Motor neuron (in vitro differentiated cells): ENCODE measurements around the gene DENND6A. TPM values are rescaled to one million over a fixed set of nuclear protein-coding genes. Genes with fewer than 3 reads are reported as not detected.

ENCODE experiments used
- ATAC-seq, 8 experiments: fragments of 200-7000 bp; cut with Tn5 transposase; replicated peaks in 6 of 8; 2 replicates each; pipeline ENCODE4 v1.8.0; 2021; ENCODE audit warnings: mild to moderate bottlenecking in 8 of 8, moderate library complexity in 8 of 8
- H3K27ac ChIP-seq, 2 donors: fragments of 250-450 bp; sonication (Bioruptor Pico); 2 replicates each; pipeline ENCODE4 v1.9.0; 2021; ENCODE audit warnings: antibody characterized with exemption in 2 of 2, mild to moderate bottlenecking in 2 of 2, moderate library complexity in 1 of 2
- H3K4me1 ChIP-seq, 2 donors: fragments of 250-450 bp; sonication (Bioruptor Pico); replicated peaks in 1 of 2; 2 replicates each; pipeline ENCODE4 v1.6.1; 2021; ENCODE audit warnings: antibody characterized with exemption in 2 of 2, mild to moderate bottlenecking in 2 of 2, moderate library complexity in 1 of 2
- H3K4me3 ChIP-seq, 5 donors: fragments of 250-450 bp; sonication (Bioruptor Pico); 2 replicates each; pipeline ENCODE4 v1.9.0; 2021; ENCODE audit warnings: antibody characterized with exemption in 5 of 5, mild to moderate bottlenecking in 5 of 5, moderate library complexity in 4 of 5
- WGBS, 10 experiments: fragments of 450-650 bp; shearing (Covaris generic); methylation state at CpG; one replicate each; pipeline ENCODE4 v1.0.0; 2022; 5-methylcytosine and 5-hydroxymethylcytosine counted together
- in situ Hi-C, 9 experiments: fragments of 400-800 bp; cut with MboI; loops; one replicate each; pipeline ENCODE4 v1.15.0; 2021; ENCODE audit warnings: low sequenced_read_pairs in 9 of 9, low pct_unique_long_range_greater_than_20kb in 2 of 9; ENCODE audit not compliant: unreplicated experiment in 9 of 9
- total RNA-seq, 8 experiments: library from RNA; unstranded; fragments of 300-600 nt; gene quantifications; 2 replicates each; pipeline versions ENCODE4 v1.2.3 to v1.2.4, GENCODE V29; 2022

Gene DENND6A
- total RNA-seq, 8 experiments from 2014 or later = 7.2 to 24.7 (median 12.9) TPM

GRCh38 chr3:57600195-57600594, 92.7 kb downstream of the DENND6A start:
- Histone ChIP-seq H3K4me1 (peaks cover 8 to 11% of the 10 kb centered on the region in 2 donors), H3K4me3 (no peak overlapping the region), H3K27ac (no peak overlapping the region)
- ATAC-seq = no peak
- WGBS, 10 experiments = 100% methylated on average over 1 of the region's 2 CpGs; no CpG with 5 or more reads in 7 of the 10 experiments
- in situ Hi-C loops = no loop called here

- in situ Hi-C loops = no loop called here
- peak overlapping the region; percentile 46 to 88 (median 49) for H3K4me3 ChIP-seq
- 20 to 100% (median 81%) methylated on average over 1 to 4 of the region's 5 CpGs for WGBS, 10 experiments
- H3K27ac ChIP-seq = peak overlapping the region; percentile 90 to 95
- peaks cover 8 to 16% of the 10 kb centered on the region in 2 donors for H3K4me1 ChIP-seq
- no peak for ATAC-seq
These were observed 94.0 kb downstream of the DENND6A start for GRCh38 chr3:57598765-57599360.

DNA sequence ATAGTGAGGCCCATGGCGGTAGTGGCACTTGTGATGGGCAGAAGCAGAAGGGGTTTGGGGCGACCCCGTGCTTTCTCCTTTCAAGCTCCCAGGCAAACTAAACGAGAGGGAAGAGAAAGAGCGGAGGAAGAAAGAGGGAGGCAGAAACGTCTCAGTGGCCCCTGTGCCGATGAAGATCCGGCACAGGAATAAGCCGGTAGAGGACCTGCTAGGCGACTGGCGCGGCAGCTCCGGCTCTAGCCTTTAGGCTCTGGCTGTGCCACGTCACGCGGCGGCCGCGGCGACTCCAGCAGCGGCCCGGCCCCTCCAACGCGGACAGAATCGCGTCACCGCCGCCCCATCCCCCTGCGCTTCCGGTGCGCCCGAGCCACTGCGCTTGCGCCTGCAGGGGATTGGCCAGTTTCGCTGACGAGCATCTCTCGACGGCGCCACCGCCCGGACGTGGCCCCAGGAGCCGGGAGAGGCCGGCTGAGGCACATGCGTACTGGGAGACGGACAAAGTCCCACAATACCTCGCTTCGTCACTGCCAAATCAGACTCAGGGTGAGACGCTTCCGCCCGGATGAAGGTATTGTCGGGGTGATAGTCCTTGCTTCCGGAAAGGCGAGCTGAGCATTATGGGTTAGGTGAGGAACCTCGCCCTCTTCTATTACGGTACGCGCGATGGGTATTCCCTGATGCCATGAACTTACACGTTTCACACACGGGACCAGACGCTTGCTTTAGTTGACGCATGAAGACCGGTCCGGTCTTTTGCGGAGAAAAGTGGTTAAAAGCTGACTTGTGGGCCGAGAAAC, 95.6 kb downstream of the DENND6A start, which contains the start of gene ARF4:
Gene ARF4 (minus strand): TSS at position 218 of the 797 bp plus-strand sequence. CDS start 204 bp downstream, at position 14.
- H3K4me1 ChIP-seq = peaks cover 8 to 16% of the 10 kb centered on the region in 2 donors
- H3K4me3 ChIP-seq = peak within 1 kb of the TSS; percentile 48 to 88 (median 72)
- WGBS, 10 experiments = 0 to 2% (median 0%) methylated on average over 3 to 26 of the region's 67 CpGs; no CpG with 5 or more reads in 4 of the 10 experiments
- in situ Hi-C loops = no loop called here
- H3K27ac ChIP-seq = peak within 1 kb of the TSS; percentile 98 to 100
- ATAC-seq = peak; percentile 69 to 94 (median 91)

GRCh38 chr3:57596495-57597126, 96.3 kb downstream of the DENND6A start:
- H3K4me1 ChIP-seq = peaks cover 8 to 16% of the 10 kb centered on the region in 2 donors
- peak; percentile 0 to 25 (median 9) for ATAC-seq
- 0 to 5% (median 0%) methylated on average over 1 to 11 of the region's 31 CpGs for WGBS, 10 experiments
- H3K27ac ChIP-seq = peak overlapping the region; percentile 98 to 100
- H3K4me3 ChIP-seq = peak overlapping the region; percentile 48 to 88 (median 72)
- in situ Hi-C loops = no loop called here

DNA sequence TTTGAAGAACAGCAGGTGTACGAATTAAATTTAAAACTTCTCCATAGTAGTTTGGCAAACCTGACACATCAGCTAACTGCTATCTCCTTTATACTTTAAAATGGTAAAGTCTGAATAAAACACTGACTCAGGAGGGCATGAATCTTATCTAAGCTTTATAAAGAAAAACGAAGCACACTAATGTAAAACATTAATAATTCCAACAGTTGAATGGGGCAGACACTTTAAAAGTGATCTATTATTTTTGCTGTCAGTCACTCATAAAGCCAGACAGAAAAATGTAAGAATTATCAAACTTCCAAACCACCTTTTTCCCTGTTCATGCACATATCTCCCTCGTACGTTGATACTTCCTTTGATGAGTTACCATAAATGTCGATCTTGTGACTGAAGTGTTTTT, 98.3 kb downstream of the DENND6A start:
- no peak for ATAC-seq
- peaks cover 8 to 16% of the 10 kb centered on the region in 2 donors for H3K4me1 ChIP-seq
- WGBS, 10 experiments = 0 to 86% (median 63%) methylated on average over 1 to 5 of the region's 5 CpGs
- no peak overlapping the region for H3K27ac ChIP-seq
- H3K4me3 ChIP-seq = peak overlapping the region; percentile 48 to 88 (median 72)
- in situ Hi-C loops = no loop called here

DNA sequence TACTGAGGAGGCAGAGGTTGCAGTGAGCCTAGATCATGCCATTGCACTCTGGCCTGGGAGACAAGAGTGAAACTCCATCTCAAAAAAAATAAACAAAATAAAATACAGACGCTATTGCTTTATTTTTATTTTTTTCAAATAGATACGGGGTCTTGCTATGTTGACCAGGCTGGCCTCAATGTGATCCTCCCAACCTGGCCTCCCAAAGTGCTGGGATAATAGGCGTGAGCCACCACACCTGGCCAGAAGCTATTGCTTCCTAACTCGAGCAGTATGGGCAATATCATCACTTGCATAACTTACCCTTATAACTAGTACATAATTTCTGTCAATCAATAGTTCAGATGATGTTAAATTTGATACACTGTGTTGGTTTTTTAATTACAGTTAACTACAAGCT, 98.7 kb downstream of the DENND6A start:
- in situ Hi-C loops = no loop called here
- peaks cover 8 to 13% of the 10 kb centered on the region in 2 donors for H3K4me1 ChIP-seq
- H3K27ac ChIP-seq = no peak overlapping the region
- no peak for ATAC-seq
- peak overlapping the region; percentile 48 to 88 (median 72) for H3K4me3 ChIP-seq
- WGBS, 10 experiments = 8 to 100% (median 54%) methylated on average over 1 to 4 of the region's 4 CpGs; no CpG with 5 or more reads in 2 of the 10 experiments

DNA sequence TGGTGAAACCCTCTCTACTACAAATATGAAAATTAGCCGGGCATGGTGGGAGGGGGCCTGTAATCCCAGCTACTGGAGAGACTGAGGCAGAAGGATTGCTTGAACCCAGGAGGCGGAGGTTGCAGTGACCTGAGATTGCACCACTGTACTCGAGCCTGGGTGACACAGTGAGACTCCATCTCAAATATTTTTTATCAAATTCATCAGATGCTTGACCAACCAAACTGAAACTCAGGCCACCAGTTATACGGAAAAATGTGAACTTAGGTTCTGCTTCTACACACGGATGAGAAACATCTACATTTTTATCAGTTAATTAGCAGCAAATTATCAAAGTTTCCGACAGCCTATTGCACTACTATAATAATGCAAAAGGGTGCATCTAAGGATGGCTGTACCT, 100.6 kb downstream of the DENND6A start:
- peak overlapping the region; percentile 13 to 88 (median 69) for H3K4me3 ChIP-seq
- H3K27ac ChIP-seq = no peak overlapping the region
- in situ Hi-C loops = no loop called here
- peaks cover 0 to 5% of the 10 kb centered on the region in 2 donors for H3K4me1 ChIP-seq
- WGBS, 10 experiments = 0 to 95% (median 67%) methylated on average over 1 to 5 of the region's 6 CpGs; no CpG with 5 or more reads in 1 of the 10 experiments
- no peak for ATAC-seq

DNA sequence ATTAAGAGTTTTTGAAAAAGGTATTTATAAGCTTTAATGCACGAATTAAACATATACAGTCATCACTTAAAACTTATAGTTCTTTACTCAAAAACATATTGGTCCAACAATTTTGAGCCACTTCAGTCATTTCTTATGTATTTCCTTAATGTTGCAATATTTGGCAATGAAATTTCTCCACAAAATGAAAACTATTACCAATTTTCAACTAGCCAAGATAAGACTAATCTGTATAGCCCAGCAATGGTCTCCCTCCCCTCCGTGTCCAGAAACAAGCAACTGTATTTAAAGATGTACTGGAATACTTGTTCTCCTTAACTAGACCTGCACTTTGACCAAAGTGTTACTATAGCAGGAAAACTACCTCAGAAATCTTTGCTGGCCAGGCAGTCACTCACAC, 105.0 kb downstream of the DENND6A start:
- in situ Hi-C loops = no loop called here
- no peak for ATAC-seq
- 54 to 100% (median 79%) methylated on average over 1 to 2 of the region's 2 CpGs for WGBS, 10 experiments

DNA sequence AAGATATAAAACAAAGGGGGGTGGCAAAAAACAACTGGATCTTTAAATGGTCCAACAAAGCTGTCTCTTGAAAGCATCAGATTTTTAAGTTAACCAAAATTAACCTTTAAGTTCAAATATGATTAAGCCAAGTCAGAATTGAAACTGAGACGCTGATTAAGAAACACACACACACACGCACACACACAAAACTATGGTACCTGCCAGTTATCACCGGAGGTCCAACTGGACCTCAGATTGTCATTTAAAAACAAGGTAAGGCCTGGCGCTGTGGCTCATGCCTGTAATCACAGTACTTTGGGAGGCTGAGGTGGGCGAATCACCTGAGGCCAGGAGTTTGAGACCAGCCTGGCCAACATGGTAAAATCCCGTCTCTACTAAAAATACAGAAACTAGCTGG, 106.1 kb downstream of the DENND6A start:
- 61 to 94% (median 75%) methylated on average over 2 to 6 of the region's 6 CpGs; no CpG with 5 or more reads in 2 of the 10 experiments for WGBS, 10 experiments
- in situ Hi-C loops = no loop called here
- Histone ChIP-seq H3K27ac (no peak overlapping the region), H3K4me1 (peaks cover 0 to 9% of the 10 kb centered on the region in 2 donors), H3K4me3 (peak overlapping the region in 2 of 5 donors; percentile 10 to 24)
- ATAC-seq = no peak

More for the DNA sequence above, 105.0 kb downstream of the DENND6A start:
- Histone ChIP-seq H3K4me3 (peak overlapping the region in 1 of 5 donors; percentile 69), H3K4me1 (peaks cover 0 to 9% of the 10 kb centered on the region in 2 donors), H3K27ac (no peak overlapping the region)

DNA sequence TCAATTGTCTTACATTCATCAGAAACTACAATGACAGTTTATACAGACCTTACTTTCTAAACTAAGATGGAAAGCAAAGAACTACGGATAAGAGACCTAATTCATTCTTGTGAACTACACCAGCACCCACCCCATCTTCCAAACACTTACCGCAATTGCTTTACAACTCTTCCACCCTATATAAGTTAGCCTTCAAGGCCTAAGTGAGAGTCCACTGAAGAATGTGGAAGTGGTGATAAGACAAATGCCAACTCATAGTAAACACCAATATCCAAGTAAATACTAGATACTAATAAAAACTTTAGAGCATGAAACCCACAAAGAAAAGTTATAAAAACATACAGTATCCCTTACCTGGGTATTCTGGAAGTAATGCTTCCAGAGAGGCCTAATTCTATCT, 109.3 kb downstream of the DENND6A start:
- H3K27ac ChIP-seq = no peak overlapping the region
- H3K4me1 ChIP-seq = peaks cover 0 to 9% of the 10 kb centered on the region in 2 donors
- H3K4me3 ChIP-seq = peak overlapping the region in 1 of 5 donors; percentile 8
- WGBS, 10 experiments = 40 to 100% (median 91%) methylated on average over 1 to 2 of the region's 2 CpGs; no CpG with 5 or more reads in 2 of the 10 experiments
- no peak for ATAC-seq
- in situ Hi-C loops = no loop called here

DNA sequence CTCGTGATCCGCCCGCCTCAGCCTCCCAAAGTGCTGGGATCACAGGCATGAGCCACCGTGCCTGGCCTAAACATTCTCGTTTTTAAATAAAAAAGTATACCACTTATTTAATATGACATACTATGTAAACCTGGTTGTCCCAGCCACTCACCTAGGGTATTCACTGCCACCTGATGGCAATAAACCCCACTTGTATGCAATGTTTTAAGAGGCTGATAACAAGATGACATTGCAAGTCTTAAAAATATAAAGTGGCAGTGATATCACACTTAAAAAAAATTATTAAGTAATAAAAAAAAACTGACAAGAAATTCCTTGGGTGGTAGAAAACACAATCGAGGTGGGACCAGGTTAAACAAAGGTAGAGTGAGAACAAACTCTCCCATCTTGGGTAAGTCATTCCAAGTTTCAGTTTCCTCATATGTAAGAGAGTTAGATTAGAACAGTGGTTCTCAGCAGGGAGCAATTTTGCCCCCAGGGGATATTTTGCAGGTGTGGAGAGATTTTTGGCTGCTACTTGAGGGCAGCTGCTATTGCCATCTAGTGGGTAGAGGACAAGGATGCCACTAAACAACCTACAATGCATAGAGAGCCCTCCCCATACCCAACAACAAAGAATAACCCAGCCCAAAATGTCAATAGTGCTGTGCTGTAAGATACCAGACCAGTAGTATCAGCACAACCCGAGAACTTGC, 110.3 kb downstream of the DENND6A start:
- peaks cover 0 to 9% of the 10 kb centered on the region in 2 donors for H3K4me1 ChIP-seq
- peak in 3 of 8 experiments; percentile 5 to 66 (median 28) for ATAC-seq
- in situ Hi-C loops = no loop called here
- 67 to 100% (median 90%) methylated on average over 1 to 6 of the region's 7 CpGs; no CpG with 5 or more reads in 2 of the 10 experiments for whole genome bisulfite sequencing, 10 experiments
- no peak overlapping the region for H3K27ac ChIP-seq
- peak overlapping the region in 1 of 5 donors; percentile 4 for H3K4me3 ChIP-seq

GRCh38 chr3:57577801-57578200, 115.1 kb downstream of the DENND6A start:
- 75 to 100% (median 95%) methylated on average over 1 to 9 of the region's 9 CpGs; no CpG with 5 or more reads in 1 of the 10 experiments for WGBS, 10 experiments
- in situ Hi-C loops = no loop called here
- no peak overlapping the region for H3K4me3 ChIP-seq
- no peak for ATAC-seq
- H3K4me1 ChIP-seq = peaks cover 0 to 5% of the 10 kb centered on the region in 2 donors
- H3K27ac ChIP-seq = no peak overlapping the region
